Peyer's patch (tissue), 4 donors: Measurements from ENCODE around the gene ANK2.

Experiments
- POLR2A ChIP-seq, 2 donors: fragments of 450-650 bp; IDR thresholded peaks; one replicate each; pipeline ENCODE4 v1.5.1; 2017; ENCODE audit warnings: antibody characterized with exemption in 2 of 2, mild to moderate bottlenecking in 2 of 2, moderate library complexity in 2 of 2
- TF ChIP-seq, protein P1 (sequence below), 6 experiments: fragments of 450-650 bp in 4 of 6; fragments of 200-600 bp in 2 of 6; sonication (generic) in 1 of 6; IDR thresholded peaks; one replicate each; pipeline ENCODE4 v1.5.1; 2017 to 2019; ENCODE audit warnings: antibody characterized with exemption in 6 of 6, mild to moderate bottlenecking in 3 of 6, moderate library complexity in 1 of 6

DNA sequence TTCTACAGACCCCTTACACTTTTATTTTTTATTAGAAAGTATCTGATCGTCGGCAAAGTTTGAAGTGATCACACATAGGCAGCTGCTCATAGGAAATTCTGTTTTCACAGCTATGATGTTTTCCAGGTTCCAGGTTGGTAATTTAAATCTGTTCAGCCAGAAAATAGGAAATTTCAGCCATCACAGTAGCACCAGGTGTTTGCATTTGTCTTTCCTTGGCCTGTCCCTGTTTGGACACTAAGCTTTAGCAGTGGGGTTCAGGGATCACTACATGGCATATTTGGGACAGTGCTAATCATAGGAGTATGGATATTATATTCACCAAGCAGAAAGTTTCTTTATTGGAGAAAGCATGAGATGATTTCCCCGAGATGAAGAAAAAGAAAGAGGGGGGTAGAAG, 92.9 kb downstream of the ANK2 start:
- TF ChIP-seq, protein P1, sequence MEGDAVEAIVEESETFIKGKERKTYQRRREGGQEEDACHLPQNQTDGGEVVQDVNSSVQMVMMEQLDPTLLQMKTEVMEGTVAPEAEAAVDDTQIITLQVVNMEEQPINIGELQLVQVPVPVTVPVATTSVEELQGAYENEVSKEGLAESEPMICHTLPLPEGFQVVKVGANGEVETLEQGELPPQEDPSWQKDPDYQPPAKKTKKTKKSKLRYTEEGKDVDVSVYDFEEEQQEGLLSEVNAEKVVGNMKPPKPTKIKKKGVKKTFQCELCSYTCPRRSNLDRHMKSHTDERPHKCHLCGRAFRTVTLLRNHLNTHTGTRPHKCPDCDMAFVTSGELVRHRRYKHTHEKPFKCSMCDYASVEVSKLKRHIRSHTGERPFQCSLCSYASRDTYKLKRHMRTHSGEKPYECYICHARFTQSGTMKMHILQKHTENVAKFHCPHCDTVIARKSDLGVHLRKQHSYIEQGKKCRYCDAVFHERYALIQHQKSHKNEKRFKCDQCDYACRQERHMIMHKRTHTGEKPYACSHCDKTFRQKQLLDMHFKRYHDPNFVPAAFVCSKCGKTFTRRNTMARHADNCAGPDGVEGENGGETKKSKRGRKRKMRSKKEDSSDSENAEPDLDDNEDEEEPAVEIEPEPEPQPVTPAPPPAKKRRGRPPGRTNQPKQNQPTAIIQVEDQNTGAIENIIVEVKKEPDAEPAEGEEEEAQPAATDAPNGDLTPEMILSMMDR (IDR thresholded peaks at IDR 0.05), result no peak
- TF ChIP-seq POLR2A (IDR thresholded peaks at IDR 0.05), result no peak
